Measurements from ENCODE around the gene HPCAL1.

- TF ChIP-seq CTCF (IDR thresholded peaks at IDR 0.05) (no peak), POLR2A (IDR thresholded peaks at IDR 0.05) (no peak), POLR2AphosphoS5 (IDR thresholded peaks at IDR 0.05) (no peak)
Measured at GRCh38 chr2:10378189-10378588, 75.5 kb downstream of the HPCAL1 start.

Measured in prostate gland (tissue), 2 donors.